HUDEP-2 (cell line): ENCODE measurements around the gene ZNF106.
A peak's percentile ranks its signal among the peaks of the same experiment; 100 is the strongest.

Experiments
- DNase-seq, 76 experiments: peaks; one replicate each; lab custom pipeline; 2025; ENCODE audit not compliant: unreplicated experiment in 76 of 76; lab: John Stamatoyannopoulos, UW

Gene ZNF106

DNA sequence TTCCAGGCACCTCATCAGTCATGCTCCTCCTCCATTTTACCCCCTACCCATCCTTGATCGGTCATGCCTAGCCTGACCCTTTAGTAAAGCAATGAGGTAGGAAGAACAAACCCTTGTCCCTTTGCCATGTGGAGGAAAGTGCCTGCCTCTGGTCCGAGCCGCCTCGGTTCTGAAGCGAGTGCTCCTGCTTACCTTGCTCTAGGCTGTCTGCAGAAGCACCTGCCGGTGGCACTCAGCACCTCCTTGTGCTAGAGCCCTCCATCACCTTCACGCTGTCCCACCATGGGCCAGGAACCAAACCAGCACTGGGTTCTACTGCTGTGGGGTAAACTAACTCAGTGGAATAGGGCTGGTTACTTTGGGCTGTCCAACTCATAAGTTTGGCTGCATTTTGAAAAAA is 79.1 kb downstream of the ZNF106 start:
- no peak for DNase-seq

DNA sequence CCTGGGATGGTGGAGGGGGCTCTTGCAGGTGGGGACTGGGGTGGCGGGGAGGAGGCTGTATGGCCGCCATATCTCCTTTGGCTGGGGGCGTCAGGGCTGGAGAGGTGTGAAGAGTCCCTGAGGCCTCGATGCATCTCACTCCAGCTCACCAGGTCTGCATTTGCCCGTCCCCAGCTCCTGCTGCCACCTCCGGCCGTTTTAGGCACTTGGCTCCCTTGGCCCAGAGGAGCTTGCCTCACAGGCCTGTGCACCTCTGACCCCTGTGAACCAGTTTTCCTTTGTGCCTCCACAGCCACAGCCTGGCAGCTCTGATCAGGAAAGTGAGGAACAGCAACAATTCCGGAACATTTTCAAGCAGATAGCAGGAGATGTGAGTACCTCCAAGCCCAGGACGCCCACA is 81.9 kb downstream of the ZNF106 start:
- no peak for DNase-seq

DNA sequence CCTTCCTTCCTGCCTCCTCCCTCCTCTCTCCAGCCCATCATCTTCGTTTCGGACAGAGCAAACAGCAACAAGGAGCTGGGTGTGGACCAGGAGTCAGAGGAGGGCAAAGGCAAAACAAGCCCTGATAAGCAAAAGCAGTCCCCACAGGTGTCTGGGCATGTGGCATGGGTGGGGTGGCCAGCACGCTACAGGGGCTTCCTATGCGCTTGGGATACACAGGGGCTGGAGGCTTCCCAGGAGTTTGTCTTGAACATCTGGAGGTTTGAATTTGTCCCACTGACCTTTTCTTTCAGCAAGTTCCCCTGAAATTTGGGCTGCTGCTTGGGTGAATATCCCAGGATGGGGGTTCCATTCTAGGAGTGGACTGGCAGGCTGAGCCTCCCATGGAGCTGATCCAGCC is 82.8 kb downstream of the ZNF106 start:
- DNase-seq: no peak

DNA sequence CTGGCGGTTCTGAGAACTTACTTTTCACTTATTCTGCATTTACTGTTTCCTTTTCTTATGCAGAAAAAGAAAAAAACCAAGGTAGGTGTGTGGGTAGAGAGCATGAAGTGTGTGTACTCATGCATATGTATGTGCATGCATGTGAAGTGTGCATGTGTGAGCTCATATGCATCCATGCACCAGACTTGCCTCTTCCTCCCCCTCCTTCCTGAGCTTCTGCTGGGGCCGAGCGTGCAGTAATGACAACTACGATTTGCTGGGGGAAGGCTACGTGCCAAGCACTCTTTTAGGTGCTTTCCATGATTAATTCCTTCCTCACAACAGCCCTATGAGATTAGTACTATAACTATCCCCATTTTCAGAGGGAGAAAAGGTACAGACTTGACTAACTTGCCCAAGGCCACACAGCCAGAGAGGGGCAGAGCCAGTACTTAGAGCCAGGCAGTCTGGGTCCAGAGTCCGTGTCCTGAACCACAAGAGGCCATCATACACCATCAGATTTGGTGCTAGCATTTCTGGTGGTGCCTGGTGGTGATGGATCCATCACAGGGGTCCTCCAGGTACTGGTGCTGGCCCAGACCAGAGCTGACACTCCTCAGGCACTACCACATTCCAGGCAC is 85.0 kb downstream of the ZNF106 start:
- no peak for DNase-seq

DNA sequence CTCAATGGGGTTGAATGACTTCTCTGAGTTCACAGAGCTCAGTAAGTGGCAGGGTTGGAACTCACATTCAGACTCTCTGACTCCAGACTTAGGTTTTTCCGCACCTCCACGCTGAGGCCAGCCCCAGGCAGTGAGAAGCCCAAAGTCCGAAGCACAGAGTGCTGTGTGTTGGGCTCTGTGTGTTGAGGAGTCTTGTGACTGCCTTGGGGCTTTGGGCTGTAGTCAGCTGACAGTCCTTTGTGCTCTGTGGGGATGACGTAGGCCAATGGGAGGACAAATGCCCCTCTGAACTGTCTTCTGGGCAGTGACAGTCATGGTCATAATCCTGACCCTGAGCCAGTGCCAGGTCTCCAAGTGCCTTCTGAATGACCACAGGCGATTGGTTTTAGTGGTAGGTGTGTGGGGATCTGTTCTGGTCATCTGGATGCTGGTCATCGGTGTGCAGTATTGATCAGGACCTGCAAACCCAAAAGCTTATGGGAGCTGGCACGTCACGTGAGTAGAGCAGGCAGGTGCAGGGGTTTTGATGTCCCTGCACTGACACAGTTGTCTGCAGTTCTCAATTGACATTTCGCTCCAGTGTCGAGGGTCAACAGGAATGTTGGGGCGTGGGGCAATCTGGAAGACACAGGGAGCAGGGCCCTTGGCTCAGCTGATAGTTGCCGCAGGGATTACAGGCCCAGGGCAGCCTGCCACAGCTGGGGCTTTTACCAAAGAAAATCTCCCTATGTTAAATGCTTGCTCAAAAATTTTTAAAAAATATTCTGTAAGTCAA is 86.3 kb downstream of the ZNF106 start:
- no peak for DNase-seq

DNA sequence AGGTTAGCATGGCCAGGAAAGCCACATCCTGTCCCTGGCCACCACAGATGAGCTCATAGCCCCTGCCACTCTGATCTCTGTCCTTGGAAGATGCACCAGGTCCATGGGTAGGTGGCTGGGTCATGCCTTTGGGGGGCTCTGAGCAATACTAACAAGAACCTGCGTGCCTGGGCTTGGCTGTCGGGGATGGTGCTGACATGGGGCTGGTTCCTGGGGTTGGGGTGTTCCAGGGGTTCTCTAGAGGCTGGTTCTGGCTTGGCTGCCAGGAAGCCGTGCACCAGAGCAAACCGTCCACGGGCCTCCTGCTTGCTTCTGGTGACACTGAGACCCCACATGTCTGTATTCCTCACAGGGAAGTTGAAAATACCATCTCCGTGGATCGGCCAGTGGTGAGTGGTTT is 87.6 kb downstream of the ZNF106 start:
- no peak for DNase-seq

DNA sequence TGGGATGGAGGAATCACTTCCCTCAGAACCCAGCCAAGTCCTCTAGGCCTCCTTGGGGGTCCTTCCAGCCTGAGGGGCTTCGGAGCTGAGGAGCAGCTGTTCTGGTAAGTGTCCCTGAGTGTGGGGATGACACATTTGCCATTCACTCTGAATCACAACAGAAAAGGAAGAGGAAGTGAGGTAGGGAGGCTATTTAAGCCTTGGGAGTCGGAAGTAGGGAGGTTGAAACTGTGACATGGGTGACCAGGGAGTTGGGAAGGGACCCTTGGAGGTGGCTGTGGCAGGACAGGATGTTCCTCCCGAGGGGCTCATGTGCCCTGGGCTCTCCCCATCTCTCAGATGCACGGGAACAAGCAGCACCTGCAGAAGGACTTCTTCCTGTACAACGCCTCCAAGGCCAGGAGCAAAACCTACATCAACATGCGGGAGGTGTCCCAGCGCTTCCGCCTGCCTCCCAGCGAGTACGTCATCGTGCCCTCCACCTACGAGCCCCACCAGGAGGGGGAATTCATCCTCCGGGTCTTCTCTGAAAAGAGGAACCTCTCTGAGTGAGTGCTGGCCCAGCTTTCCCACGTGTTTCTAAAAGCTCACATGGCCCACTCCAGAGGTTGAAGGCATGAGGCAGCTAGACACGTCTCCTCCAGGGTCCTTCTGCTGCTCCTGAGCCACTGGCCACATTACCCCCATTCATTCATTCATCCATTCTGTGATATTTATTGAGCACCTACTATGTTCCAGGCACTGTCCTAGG is 88.3 kb downstream of the ZNF106 start:
- no peak for DNase-seq

DNA sequence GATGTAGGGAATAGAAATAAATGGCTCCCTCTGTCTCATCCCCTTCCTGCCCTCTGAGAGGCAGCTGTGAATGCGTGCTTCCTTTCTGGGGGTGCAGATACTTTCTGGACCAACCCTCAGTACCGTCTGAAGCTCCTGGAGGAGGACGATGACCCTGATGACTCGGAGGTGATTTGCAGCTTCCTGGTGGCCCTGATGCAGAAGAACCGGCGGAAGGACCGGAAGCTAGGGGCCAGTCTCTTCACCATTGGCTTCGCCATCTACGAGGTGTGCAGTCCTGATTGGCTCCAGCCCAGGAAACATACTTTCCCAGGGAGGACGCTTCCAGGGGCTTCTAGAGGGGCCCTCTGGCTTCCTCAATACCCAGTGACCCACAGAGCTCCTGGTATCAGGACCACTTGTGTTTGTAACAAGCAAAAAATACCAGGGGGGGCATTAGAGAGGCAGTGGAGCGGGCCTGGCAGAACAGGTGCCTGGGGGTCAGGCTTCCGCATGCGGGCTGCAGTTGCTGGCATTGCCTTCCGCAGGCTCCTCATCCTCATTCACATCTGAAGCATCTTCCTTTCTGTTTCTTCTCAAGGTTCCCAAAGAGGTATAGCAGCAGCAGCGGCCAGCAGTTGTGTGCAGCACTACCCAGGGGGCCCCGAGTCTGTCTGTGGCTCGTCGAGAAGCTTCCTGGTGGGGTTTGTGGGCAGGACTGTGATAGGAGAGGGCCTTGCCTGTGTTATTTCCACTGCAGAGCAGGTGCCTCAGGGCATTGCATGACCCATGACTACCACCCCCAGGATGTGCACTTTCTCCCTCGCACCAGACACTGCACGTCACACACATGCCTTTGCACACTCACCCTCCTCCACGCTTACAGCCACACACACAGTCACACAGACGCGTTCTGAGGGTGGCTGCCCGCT is 89.1 kb downstream of the ZNF106 start:
- DNase-seq: no peak

DNA sequence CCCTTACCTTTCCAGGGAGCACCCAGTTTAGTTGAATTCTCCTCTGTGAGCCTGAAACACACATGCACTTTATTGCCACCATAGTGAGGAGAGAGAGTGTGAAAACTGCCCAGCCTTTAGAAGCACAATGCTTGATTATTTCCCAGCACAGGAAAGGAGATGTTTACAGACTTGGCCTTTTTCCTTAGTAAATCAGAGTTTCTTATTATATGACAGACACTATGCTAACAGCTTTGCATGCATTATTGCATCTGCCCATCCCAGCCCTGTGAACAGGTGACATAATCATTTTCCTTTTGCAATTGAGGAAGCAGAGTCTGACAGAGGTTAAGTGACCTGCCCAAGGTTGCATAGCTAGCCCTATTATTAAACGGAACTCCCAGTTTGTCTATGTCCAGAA is 95.1 kb downstream of the ZNF106 start:
- no peak for DNase-seq

DNA sequence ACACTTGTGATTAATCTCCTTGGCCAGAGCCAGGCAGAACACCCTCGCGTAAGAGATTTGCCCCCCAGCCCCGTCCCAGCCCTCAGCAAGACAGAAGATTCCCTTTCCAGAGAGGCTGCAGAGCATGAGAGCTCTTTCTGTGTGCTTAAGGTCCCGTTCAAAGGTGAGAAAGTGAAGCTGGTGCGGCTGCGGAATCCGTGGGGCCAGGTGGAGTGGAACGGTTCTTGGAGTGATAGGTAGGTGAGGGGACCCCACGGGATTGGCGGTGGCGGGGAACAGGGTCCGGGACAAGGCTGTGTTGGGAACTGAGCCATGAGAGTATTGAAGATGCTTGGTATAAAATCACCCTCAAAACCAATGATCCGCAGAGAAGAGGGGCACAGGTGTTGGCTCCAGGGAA is 96.8 kb downstream of the ZNF106 start:
- no peak for DNase-seq

DNA sequence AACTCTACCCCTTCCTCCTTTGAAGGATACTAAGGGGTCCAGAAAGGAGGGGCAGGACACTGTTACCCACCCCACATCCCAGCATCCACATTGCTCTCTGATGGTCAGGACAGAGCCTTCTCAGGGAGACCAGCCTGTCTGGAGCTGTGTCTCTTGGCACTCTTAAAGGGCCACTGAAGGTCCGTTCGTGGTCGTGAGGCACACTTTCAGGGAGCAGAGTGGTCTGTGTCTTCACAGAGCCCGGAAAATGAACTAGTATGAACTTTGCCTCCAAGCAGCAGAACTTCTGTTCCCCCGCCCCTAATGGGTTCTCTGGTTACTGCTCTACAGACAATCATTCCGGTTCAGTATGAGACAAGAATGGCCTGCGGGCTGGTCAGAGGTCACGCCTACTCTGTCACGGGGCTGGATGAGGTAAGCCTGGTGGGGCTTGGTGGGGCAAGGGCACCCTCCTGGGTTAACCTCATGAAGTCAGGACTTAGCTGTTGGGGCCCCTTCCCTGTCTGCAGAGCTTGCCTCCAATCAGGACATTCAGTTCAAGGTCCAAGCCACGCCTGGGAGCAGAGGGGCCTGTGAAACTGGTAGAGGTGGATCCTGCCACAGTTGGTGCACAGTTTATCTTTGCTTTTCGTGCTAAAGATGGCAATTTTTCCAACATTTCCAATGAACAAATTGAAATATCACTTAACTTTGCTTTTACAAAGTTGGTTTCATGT is 98.5 kb downstream of the ZNF106 start:
- DNase-seq: no peak

DNA sequence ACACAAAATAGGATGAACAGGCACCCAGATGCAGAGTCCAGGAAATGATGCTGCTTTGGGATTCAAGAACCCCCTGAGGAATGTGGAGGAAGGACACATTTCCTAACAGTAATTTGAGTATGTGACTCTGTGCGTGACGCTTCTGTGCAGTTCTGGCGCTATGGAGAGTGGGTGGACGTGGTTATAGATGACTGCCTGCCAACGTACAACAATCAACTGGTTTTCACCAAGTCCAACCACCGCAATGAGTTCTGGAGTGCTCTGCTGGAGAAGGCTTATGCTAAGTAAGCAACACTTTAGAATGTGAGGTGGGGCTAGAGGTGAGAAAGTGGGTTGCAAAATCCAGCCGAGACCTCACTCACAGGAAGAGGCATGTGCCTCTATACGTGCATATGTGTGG is 103.3 kb downstream of the ZNF106 start:
- no peak for DNase-seq

DNA sequence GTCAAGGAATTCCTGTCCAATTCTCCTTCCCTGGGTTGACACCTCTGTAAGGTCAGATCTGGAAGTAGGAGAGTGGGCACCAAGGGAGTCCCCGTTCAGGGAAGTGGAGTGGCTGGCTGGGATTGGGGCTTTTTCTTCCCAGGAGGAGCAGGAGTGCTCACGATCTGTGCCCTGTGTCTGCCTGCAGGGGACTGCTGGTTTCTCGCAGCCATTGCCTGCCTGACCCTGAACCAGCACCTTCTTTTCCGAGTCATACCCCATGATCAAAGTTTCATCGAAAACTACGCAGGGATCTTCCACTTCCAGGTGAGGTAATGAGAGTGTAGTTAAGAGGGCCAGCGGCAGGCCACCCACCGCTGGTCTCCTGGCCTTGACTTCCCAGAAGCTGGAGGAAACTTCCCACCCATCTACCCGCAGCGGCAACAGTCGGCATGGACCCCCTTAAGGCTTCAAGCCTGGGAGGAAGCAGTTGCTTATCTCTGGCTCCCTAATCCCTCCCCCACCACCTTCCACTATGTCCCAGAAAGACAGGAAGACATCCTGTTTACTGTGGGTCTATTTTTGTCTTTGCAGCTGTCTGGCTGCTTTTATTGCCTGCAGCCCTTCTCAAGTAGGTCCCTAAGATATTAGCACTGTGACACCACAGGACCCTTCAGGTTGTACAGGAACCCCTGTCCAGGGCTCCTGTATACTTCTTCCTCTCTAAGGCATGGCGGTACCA is 104.8 kb downstream of the ZNF106 start:
- DNase-seq: no peak

DNA sequence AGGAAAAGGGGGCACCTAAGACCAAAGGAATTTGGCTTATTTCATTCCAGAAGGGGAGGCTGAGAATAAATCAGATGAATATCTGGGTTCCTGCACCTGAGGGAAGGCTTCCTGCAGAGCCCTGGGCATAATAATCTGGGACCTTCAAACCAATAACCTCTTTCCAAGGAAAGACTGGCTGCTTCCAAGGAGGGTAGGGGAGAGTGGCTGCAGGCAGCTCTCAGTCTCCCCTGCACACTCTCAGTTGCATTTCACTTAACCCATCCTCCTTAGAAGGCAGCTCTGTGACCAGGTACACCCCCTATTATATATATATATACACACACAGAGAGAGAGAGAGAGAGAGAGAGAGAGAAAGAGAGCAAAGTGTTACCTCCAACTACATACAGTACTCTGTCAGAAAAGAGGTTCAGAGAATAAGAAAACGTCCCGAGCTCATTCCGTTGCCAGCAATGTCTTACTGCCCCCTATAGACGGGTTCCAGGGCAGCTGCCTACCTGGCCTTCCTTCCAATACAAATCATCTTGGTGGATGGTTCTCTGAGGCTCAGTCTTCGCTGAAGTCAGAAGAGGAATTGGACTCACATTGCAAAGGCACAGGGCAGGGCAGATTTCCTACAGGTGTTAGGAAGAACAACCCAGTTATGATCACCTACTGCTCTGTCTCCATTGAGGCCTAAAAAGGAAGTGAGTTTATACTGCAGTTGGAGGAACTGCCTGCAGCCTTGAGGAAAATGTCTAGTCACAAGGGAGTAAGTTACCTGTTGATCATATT is 105.5 kb downstream of the ZNF106 start:
- peak in 32 of 76 experiments; percentile 2 to 54 (median 20) for DNase-seq

DNA sequence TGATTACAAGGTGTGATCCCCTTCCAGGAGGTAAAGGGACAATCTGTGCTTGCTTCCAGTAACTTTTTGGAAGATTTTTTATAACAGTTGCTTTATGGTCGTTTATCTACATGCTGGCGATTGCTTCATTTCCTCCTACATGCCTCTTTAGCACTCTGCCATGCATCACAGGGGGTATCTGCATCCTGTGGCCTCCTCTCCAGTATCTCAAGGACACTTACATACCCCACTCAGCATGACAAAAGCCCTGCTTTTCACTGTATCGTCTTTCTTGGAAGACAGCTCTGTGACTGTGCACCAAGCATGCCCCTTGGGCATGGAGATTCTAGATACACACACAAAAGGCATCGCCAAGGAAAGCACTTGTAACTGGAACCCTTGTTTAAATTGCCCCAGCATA is 106.3 kb downstream of the ZNF106 start:
- DNase-seq: no peak

DNA sequence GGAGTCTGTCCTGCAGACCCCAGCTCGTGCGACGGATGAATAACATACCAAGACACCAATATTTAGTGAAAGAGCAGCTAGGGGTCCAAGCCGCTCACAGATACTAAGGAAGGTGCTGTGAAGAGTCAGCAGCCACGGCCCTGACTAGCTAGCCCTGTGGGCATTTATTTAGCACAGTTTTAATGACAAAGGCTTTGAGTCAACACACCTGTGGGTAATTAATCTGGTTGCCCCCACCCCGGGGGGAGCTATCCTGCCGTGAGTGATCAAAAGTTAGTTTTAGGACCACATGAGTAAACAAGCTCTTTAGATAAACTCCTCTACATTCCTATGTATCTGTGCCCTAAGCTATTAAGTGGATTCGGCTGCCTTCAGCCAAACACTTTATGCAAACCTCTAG is 112.9 kb downstream of the ZNF106 start:
- DNase-seq: no peak

DNA sequence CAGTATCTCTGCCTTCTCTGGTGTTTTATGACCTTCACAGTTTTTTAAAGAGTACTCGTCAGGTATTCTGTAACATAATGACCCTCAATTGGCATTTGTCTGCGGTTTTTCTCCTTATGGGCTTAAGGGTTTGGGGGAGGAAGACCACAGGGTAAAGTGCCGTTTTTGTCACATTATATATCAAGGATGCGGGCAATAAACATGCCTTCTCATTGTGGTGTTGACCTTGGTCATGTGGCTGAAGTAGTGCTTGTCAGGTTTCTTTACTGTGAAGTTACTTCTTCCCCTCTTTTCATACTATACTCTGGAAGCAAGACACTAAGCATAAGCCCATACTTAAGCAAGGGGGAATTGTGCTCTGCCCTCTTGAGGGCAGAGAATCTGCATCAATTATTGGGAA is 115.0 kb downstream of the ZNF106 start:
- no peak for DNase-seq

DNA sequence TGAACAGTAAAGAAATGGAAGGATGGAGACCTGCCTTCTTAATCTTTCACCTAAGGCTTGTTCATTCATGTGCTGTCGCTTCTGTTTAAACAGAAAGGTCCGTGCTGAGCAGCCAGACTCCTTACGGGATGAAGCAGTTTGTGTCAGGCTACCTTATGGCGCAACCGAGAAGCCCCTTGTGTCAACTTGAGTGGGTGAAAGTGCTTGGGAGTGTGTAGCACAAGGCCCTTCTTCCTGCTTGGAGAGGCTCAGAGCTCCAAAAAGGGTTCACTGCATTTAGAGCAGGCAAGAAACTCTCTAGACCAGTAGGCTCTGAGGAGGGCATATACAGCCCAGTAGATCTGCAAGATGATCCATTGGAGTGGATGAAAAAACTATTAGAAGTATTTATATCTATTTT is 115.7 kb downstream of the ZNF106 start:
- DNase-seq: no peak

DNA sequence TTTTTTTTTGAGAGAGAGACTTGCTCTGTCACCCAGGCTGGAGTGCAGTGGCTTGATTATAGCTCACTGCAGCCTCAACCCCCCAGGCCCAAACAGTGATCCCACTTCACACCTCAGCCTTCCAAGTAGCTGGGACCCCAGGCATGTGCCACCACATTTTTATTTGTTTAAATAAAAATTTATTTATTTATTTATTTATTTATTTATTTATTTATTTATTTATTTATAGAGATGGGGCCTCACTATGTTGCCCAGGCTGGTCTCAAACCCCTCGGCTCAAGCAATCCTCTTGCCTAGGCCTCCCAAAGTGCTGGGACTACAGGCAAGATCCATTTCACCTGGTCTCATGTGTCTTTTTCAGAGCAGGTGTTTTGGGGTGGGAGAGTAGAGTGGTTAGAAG is 116.1 kb downstream of the ZNF106 start:
- no peak for DNase-seq
